HEK293T (cell line): ENCODE data around the gene LAMA3.

Experiments
- CTCF ChIA-PET: fragments of 350-600 bp; formaldehyde crosslinking; extraction: SDS; loops from one replicate; lab custom pipeline; 2021; ENCODE audit warnings: antibody characterized with exemption, inconsistent platforms; lab: Yijun Ruan, JAX
- POLR2A ChIA-PET: fragments of 350-600 bp; formaldehyde crosslinking; extraction: SDS; loops from one replicate; lab custom pipeline; 2020; ENCODE audit warnings: antibody characterized with exemption, inconsistent platforms; lab: Yijun Ruan, JAX
- DNase-seq: peaks from one replicate; pipeline ENCODE4 v3.0.0; 2012; ENCODE audit warnings: mixed read lengths; ENCODE audit errors: extremely low spot score
- ARNT ChIP-seq: fragments of 450-650 bp; IDR thresholded peaks from 2 replicates; pipeline ENCODE4 v1.6.1; 2017; ENCODE audit warnings: mild to moderate bottlenecking
- BHLHE40 ChIP-seq: fragments of 450-650 bp; IDR thresholded peaks from 2 replicates; pipeline ENCODE4 v1.6.1; 2016; ENCODE audit warnings: mild to moderate bottlenecking, moderate library complexity, borderline replicate concordance
- CTBP1 ChIP-seq: fragments of 450-650 bp; IDR thresholded peaks from 2 replicates; pipeline ENCODE4 v1.6.1; 2016; ENCODE audit warnings: borderline replicate concordance
- ELF4 ChIP-seq: fragments of 450-650 bp; IDR thresholded peaks from 2 replicates; pipeline ENCODE4 v1.6.1; 2017; ENCODE audit warnings: antibody characterized with exemption
- FOXA1 ChIP-seq: fragments of 450-650 bp; IDR thresholded peaks from 2 replicates; pipeline ENCODE4 v1.6.1; 2016; ENCODE audit warnings: mild to moderate bottlenecking
- FOXK2 ChIP-seq: fragments of 450-650 bp; IDR thresholded peaks from 2 replicates; pipeline ENCODE4 v1.6.1; 2016; ENCODE audit warnings: mild to moderate bottlenecking
- FOXM1 ChIP-seq: fragments of 450-650 bp; IDR thresholded peaks from 2 replicates; pipeline ENCODE4 v1.6.1; 2017; ENCODE audit warnings: mild to moderate bottlenecking, borderline replicate concordance
- HDGF ChIP-seq: fragments of 450-650 bp; IDR thresholded peaks from 2 replicates; pipeline ENCODE4 v1.6.1; 2017; ENCODE audit warnings: antibody characterized with exemption, borderline replicate concordance
- L3MBTL2 ChIP-seq: fragments of 450-650 bp; conservative IDR thresholded peaks from 2 replicates; pipeline ENCODE4 v1.6.1; 2016; ENCODE audit warnings: mild to moderate bottlenecking
- LEF1 ChIP-seq: fragments of 450-650 bp; IDR thresholded peaks from 2 replicates; pipeline ENCODE4 v1.6.1; 2017; ENCODE audit warnings: mild to moderate bottlenecking, borderline replicate concordance
- NFRKB ChIP-seq: fragments of 450-650 bp; IDR thresholded peaks from 2 replicates; pipeline ENCODE4 v1.6.1; 2016; ENCODE audit warnings: mild to moderate bottlenecking, moderate library complexity
- SP1 ChIP-seq: fragments of 450-650 bp; IDR thresholded peaks from 2 replicates; pipeline ENCODE4 v1.6.1; 2017
- SUZ12 ChIP-seq: fragments of 450-650 bp; IDR thresholded peaks from 2 replicates; pipeline ENCODE4 v1.6.1; 2016; ENCODE audit warnings: mild to moderate bottlenecking
- TARDBP ChIP-seq: fragments of 450-650 bp; IDR thresholded peaks from 2 replicates; pipeline ENCODE4 v1.6.1; 2016
- ZNF384 ChIP-seq: fragments of 450-650 bp; IDR thresholded peaks from 2 replicates; pipeline ENCODE4 v1.6.1; 2016
- TF ChIP-seq, protein P1 (sequence below): fragments of 450-650 bp; IDR thresholded peaks from 2 replicates; pipeline ENCODE4 v1.6.1; 2016

LAMA3 gene

DNA sequence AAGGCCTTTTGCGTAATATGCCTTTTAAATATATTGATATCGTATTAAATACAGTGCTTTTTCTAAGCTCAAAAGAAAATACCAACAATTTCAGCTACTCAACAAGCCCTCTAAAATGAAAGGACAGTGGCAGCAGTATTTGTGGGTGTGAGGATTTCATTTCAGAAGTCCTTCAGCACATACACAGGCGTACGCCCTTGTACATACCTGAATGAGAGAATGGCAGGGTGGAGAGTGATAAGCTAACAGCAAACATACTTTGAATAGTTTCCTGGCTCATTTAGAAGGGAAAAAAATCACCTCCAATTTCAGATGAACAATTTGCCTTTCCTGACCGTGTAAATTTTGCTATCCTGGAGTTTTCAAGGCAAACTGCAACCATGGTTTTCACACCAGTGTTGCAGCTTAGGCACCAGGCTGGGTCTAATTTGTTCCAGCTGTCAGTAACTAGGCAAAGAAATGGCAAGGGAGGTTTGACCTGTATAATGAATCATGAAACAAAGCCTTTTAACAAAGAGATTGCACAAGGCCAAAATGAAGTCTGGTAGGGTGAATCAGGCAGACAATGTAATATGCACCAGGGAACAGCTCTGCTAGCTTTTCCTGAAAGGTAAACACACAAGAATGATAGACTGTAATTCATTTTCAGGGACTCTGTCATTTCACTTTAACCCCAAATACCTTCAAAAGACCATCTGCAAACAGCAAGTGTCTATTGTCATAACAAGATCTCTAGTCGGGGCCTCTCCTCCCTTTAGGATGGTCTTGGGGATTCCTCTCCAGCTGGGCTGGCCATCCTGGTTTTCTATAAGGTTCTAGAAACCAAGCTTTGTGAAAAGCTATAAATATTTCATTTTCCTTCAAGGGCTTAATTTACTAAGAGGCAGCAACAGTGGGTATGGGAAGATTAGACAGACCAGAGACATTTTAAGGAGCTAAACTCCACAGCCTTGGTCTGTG, 38.0 kb upstream of the LAMA3 start:
- no peak for TF ChIP-seq CTBP1
- no peak for TF ChIP-seq ELF4
- no peak for TF ChIP-seq FOXM1
- no peak for TF ChIP-seq SP1
- TF ChIP-seq FOXK2 = no peak
- TF ChIP-seq HDGF = no peak
- TF ChIP-seq LEF1 = no peak
- TF ChIP-seq, protein P1, sequence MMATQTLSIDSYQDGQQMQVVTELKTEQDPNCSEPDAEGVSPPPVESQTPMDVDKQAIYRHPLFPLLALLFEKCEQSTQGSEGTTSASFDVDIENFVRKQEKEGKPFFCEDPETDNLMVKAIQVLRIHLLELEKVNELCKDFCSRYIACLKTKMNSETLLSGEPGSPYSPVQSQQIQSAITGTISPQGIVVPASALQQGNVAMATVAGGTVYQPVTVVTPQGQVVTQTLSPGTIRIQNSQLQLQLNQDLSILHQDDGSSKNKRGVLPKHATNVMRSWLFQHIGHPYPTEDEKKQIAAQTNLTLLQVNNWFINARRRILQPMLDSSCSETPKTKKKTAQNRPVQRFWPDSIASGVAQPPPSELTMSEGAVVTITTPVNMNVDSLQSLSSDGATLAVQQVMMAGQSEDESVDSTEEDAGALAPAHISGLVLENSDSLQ = no peak
- TF ChIP-seq SUZ12 = no peak
- no peak for TF ChIP-seq BHLHE40
- TF ChIP-seq L3MBTL2 = no peak
- no peak for TF ChIP-seq NFRKB
- ChIA-PET CTCF (interaction anchor here (1.2 kb wide), 1 partner anchor 16 kb away, joined by 3 read pairs; no protein-coding TSS in a partner anchor), POLR2A (interaction anchor here (0.7 to 1.2 kb wide), 2 partner anchors 10 to 12 kb away, joined by 3 read pairs; partner anchors contain the start of gene ANKRD29)
- no peak for DNase-seq

DNA sequence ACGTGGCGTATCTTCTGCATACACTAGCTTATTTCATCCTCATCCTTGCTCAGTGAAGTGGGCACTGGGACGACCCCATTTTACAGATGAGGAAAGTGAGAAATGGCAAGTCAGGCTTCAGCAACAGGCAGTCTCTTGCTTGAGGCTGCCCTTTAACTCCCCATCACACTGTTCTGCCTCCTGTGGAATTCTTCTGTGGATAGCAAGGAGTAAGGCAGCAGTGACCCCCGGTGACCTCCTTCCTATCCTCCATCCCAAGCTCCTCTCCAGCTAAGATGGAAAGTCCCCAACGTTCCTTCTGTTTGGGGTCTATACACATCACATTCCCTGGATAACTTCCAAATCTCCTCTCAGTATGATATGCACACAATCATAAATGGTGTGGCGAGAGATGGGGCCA, 37.0 kb upstream of the LAMA3 start:
- no peak for TF ChIP-seq SP1
- no peak for TF ChIP-seq CTBP1
- TF ChIP-seq L3MBTL2 = no peak
- TF ChIP-seq BHLHE40 = no peak
- ChIA-PET POLR2A (no interaction called here), CTCF (interaction anchor here (0.8 to 1.2 kb wide), 2 partner anchors 17 to 28 kb away, joined by 3 read pairs; no protein-coding TSS in a partner anchor)
- DNase-seq = no peak

DNA sequence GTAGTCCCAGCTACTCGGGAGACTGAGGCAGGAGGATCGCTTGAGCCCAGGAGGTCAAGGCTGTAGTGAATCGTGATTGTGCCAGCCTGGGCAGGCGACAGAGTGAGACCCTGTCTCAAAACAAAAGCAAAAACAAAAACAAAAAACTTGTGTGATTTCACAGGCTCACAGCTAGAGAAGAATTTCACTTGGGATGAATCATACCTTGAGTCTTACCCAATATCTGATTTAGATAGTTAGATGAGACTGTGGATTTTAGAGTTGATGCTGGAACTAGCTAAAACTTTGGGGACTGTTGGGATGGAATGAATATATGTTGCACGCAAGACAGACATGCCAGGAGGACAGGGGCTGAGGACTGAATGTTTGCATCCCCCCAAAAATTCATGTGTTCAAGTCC, 31.0 kb upstream of the LAMA3 start:
- ChIA-PET POLR2A (interaction anchor here (1.1 kb wide), 1 partner anchor 73 kb away, joined by 3 read pairs; no protein-coding TSS in a partner anchor), CTCF (interaction anchor here (0.6 to 0.7 kb wide), 2 partner anchors 73 to 202 kb away, joined by 3 to 5 read pairs; no protein-coding TSS in a partner anchor)
- no peak for DNase-seq
- TF ChIP-seq FOXM1 = no peak
- no peak for TF ChIP-seq ZNF384
- TF ChIP-seq BHLHE40 = no peak
- no peak for TF ChIP-seq SUZ12
- no peak for TF ChIP-seq FOXA1
- no peak for TF ChIP-seq HDGF
- TF ChIP-seq ARNT = no peak
- TF ChIP-seq FOXK2 = no peak
- TF ChIP-seq SP1 = no peak
- TF ChIP-seq, protein P1 = no peak
- no peak for TF ChIP-seq TARDBP
- no peak for TF ChIP-seq LEF1
- TF ChIP-seq ELF4 = no peak
- TF ChIP-seq NFRKB = no peak
- no peak for TF ChIP-seq CTBP1
- no peak for TF ChIP-seq L3MBTL2

DNA sequence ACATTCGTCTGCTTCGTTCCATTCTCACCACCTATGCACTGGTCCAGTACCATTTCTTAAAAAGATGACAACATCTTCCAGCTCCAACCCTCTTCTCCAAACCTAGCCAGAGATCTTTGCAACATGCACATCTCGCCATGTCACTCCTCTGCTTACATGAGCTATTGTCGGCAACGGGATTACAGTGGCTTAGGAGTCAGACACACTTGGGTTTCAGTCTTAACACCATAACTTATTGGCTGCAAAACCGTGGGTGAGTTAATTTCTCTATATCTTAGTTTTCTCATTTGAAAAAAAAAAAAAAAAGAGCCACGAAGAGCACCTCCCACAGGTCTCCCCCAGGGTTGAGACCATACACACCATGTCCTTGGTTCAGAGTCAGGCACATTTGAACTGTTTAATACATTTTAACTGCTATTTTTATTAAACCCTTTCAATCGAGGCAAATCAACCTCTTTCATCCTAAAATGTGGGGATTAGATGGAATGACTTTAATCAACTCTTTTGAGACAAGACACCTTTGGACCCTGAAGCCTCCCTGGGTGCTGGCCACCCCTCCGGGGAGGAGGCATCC, 27.4 kb upstream of the LAMA3 start:
- no peak for DNase-seq
- TF ChIP-seq ZNF384 (0 out of 2 replicates have a peak, but pooled peaks have one; percentile 31), L3MBTL2 (no peak)
- ChIA-PET CTCF (interaction anchor here (1.5 kb wide), 1 partner anchor 41 kb away, joined by 3 read pairs; no protein-coding TSS in a partner anchor), POLR2A (interaction anchor here (0.6 to 0.7 kb wide), 2 partner anchors 28 to 45 kb away, joined by 3 read pairs; no protein-coding TSS in a partner anchor)

DNA sequence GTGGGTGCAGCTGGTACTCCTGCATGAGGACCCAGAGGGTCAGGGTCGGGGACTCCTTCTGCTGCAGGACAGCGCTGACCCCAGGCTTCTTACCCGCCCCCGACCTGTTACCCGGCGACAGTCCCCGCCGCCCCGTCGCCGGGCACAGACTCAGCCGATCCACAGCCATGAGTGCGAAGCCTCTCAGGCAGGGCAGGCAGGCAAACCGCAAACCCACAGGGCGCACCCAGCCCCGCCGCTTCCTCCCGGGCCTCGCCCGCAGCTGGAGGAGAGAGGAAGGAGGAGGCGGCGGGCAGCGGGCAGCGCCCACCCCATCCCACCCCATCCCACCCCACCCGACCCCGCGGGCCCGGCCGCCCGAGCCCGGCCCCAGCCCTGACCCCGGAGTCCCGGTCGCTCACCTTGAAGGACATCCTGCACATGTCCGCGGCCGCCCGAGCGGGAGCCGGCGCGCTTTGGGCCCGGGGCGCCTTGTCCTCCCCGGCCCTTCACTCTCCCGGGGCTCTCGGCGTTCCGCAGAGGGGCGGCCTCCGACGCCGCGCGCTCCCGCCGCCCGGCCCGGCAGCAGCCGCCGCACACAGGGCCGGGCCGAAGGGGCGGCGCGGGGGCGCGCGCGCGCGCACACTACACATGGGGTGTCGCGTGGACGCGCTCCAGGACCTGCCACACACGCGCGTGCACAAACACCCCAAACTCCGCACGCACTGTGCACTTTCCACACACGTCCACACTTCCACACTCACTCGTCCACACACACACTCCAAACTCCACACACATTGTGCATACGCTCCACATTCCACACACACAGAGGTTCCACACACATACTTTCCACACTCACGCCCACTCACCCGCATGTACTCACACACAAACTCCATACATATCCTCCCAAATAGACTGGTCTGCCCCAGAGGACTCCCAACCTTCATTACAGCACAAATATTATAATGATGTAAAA, 26.7 kb upstream of the LAMA3 start, which contains the start of gene ANKRD29:
Gene ANKRD29, minus strand, starts transcription at position 603 of the 955 bp plus-strand sequence. Its CDS starts 181 bp downstream, at position 422.
- ChIA-PET POLR2A (interaction anchor here (0.6 to 1.3 kb wide), 3 partner anchors 10 to 27 kb away, joined by 3 read pairs; no protein-coding TSS in a partner anchor), CTCF (interaction anchor here (1.5 kb wide), 1 partner anchor 40 kb away, joined by 3 read pairs; no protein-coding TSS in a partner anchor)
- no peak for TF ChIP-seq ELF4
- TF ChIP-seq TARDBP = peak; percentile 90
- peak; percentile 76 for DNase-seq
